GM21786 (cell line): ENCODE measurements around the gene PTPRE.
"Not testable (repeated sequence)": the region's sequence is repeated elsewhere in the genome, so short reads cannot be mapped to it uniquely, and the experiment has no call there.

ENCODE experiments used
- ATAC-seq: cut with Tn5 transposase; IDR thresholded peaks from one replicate; pipeline ENCODE4 v1.9.1; 2021; ENCODE audit not compliant: unreplicated experiment

Gene PTPRE

GRCh38 chr10:127977357-127978009 lies 70.6 kb downstream of the PTPRE start:
- ATAC-seq = no peak

- no peak for ATAC-seq
These were observed 71.6 kb downstream of the PTPRE start for GRCh38 chr10:127978481-127978880.

- ATAC-seq = no peak
These were observed 72.1 kb downstream of the PTPRE start for GRCh38 chr10:127979045-127979444.

- no peak for ATAC-seq
These were observed 72.7 kb downstream of the PTPRE start for GRCh38 chr10:127979566-127979965.

- ATAC-seq = no peak
These were observed 74.0 kb downstream of the PTPRE start for GRCh38 chr10:127980898-127981297.

GRCh38 chr10:127982601-127983000 lies 75.7 kb downstream of the PTPRE start:
- no peak for ATAC-seq

GRCh38 chr10:127983344-127984100 lies 76.6 kb downstream of the PTPRE start:
- ATAC-seq = no peak

- ATAC-seq = no peak
These were observed 78.0 kb downstream of the PTPRE start for GRCh38 chr10:127984945-127985344.

GRCh38 chr10:127986531-127987466 lies 79.9 kb downstream of the PTPRE start:
- ATAC-seq = no peak

- no peak for ATAC-seq
These were observed 80.8 kb downstream of the PTPRE start for GRCh38 chr10:127987467-127988380.

- no peak for ATAC-seq
These were observed 82.6 kb downstream of the PTPRE start for GRCh38 chr10:127989481-127990012.

- ATAC-seq = not testable (repeated sequence)
These were observed 83.4 kb downstream of the PTPRE start for GRCh38 chr10:127990132-127990788.

GRCh38 chr10:127990846-127991542 lies 84.1 kb downstream of the PTPRE start:
- no peak for ATAC-seq

- no peak for ATAC-seq
These were observed 84.8 kb downstream of the PTPRE start for GRCh38 chr10:127991543-127992255.

- no peak for ATAC-seq
These were observed 85.5 kb downstream of the PTPRE start for GRCh38 chr10:127992376-127992775.

- ATAC-seq = no peak
These were observed 86.3 kb downstream of the PTPRE start for GRCh38 chr10:127993056-127993690.

GRCh38 chr10:127995939-127996338 lies 89.0 kb downstream of the PTPRE start:
- no peak for ATAC-seq

GRCh38 chr10:127996586-127996985 lies 89.7 kb downstream of the PTPRE start:
- no peak for ATAC-seq
